Suprapubic skin (tissue), 4 donors: Measurements from ENCODE around the gene SLC6A6. TPM values are rescaled to one million over a fixed set of nuclear protein-coding genes. Genes with fewer than 3 reads are reported as not detected.

Source experiments
- DNase-seq, 2 donors: peaks; one replicate each; pipeline ENCODE4 v3.0.0-alpha.2; 2019; ENCODE audit warnings: low spot score in 2 of 2
- H3K27ac ChIP-seq: fragments of 200-600 bp; sonication (generic); one replicate; pipeline ENCODE4 v1.5.1; 2019
- H3K27me3 ChIP-seq: fragments of 200-600 bp; sonication (generic); one replicate; pipeline ENCODE4 v1.5.1; 2019
- H3K36me3 ChIP-seq: fragments of 200-600 bp; sonication (generic); one replicate; pipeline ENCODE4 v1.5.1; 2019
- H3K4me1 ChIP-seq: fragments of 200-600 bp; sonication (generic); one replicate; pipeline ENCODE4 v1.5.1; 2019
- H3K4me3 ChIP-seq: fragments of 200-600 bp; sonication (generic); one replicate; pipeline ENCODE4 v1.5.1; 2019; ENCODE audit warnings: mild to moderate bottlenecking
- H3K9me3 ChIP-seq: fragments of 200-600 bp; sonication (generic); one replicate; pipeline ENCODE4 v1.5.1; 2019
- EP300 ChIP-seq: sonication (generic); formaldehyde crosslinking; IDR thresholded peaks from one replicate; pipeline ENCODE4 v1.6.1; 2017; ENCODE audit warnings: antibody characterized with exemption
- POLR2A ChIP-seq, 2 donors: fragments of 450-650 bp; IDR thresholded peaks; one replicate each; pipeline ENCODE4 v1.6.1; 2017; ENCODE audit warnings: antibody characterized with exemption in 2 of 2, mild to moderate bottlenecking in 2 of 2, moderate library complexity in 2 of 2
- POLR2AphosphoS5 ChIP-seq, 3 donors: sonication (generic); formaldehyde crosslinking; IDR thresholded peaks; one replicate each; pipeline ENCODE4 v1.6.1; 2017; ENCODE audit warnings: antibody characterized with exemption in 3 of 3
- WGBS: methylation state at CpG from one replicate; pipeline ENCODE4 v1.1.5; 2018; 5-methylcytosine and 5-hydroxymethylcytosine counted together
- total RNA-seq, 4 donors: library from RNA; depleted of rRNA; stranded (reverse); fragments of >200 nt; gene quantifications; one replicate each; pipeline ENCODE4 v1.1.0, GENCODE V29; 2016
- TF ChIP-seq, protein P1 (sequence below), 2 donors: fragments of 200-600 bp in 1 of 2; fragments of 450-650 bp in 1 of 2; sonication (generic) in 1 of 2; IDR thresholded peaks; one replicate each; pipeline ENCODE4 v1.5.1; 2016 to 2019; ENCODE audit warnings: antibody characterized with exemption in 2 of 2, mild to moderate bottlenecking in 1 of 2, moderate library complexity in 1 of 2

SLC6A6 gene
- total RNA-seq, 4 donors from 2014 or later, result 85.4 to 149 (median 102) TPM

DNA sequence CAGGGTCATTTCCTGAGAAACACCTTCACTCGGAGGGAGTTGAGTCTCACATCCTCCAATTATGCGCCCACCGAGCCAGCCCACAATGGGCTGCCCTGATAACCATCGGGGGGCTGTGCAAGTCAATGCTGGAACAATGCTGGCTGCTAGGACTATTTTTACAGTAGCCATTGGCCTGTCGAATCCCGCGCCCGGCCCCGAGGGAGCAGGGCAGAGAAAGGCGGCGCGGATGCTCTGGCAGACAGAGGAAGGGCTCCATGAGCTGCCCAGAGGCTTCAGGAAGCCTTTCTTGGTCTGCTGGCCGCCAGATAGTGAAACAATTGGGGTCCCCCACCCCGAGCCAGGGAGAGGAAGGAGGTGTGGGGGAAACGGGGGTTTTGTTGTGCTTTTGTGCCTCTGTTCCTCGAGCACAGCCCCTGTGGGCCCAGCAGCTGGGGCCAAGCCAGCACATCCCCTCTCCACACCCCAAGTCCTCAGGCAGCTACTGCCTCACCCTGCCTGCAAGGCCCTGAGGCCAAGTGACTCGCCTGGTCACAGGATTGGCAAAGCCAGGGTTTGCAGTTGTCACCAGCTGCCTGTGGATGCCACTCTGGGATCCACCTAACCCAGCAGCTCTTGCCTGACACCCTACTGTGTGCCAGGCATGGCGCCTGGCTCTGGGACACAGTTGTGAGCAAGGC, 39.0 kb downstream of the SLC6A6 start:
- no peak for DNase-seq
- no peaks in the 10 kb centered on the region for H3K27me3 ChIP-seq
- peaks cover 40% of the 10 kb centered on the region for H3K4me1 ChIP-seq
- no peak overlapping the region for H3K4me3 ChIP-seq
- WGBS, result 62% methylated on average over 11 of the region's 18 CpGs
- TF ChIP-seq POLR2A (IDR thresholded peaks at IDR 0.05) (no peak), POLR2AphosphoS5 (IDR thresholded peaks at IDR 0.05) (no peak), EP300 (no peak)
- TF ChIP-seq, protein P1, sequence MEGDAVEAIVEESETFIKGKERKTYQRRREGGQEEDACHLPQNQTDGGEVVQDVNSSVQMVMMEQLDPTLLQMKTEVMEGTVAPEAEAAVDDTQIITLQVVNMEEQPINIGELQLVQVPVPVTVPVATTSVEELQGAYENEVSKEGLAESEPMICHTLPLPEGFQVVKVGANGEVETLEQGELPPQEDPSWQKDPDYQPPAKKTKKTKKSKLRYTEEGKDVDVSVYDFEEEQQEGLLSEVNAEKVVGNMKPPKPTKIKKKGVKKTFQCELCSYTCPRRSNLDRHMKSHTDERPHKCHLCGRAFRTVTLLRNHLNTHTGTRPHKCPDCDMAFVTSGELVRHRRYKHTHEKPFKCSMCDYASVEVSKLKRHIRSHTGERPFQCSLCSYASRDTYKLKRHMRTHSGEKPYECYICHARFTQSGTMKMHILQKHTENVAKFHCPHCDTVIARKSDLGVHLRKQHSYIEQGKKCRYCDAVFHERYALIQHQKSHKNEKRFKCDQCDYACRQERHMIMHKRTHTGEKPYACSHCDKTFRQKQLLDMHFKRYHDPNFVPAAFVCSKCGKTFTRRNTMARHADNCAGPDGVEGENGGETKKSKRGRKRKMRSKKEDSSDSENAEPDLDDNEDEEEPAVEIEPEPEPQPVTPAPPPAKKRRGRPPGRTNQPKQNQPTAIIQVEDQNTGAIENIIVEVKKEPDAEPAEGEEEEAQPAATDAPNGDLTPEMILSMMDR (IDR thresholded peaks at IDR 0.05), result no peak
- peaks cover 18% of the 10 kb centered on the region for H3K36me3 ChIP-seq
- H3K27ac ChIP-seq, result no peak overlapping the region
- no peaks in the 10 kb centered on the region for H3K9me3 ChIP-seq

DNA sequence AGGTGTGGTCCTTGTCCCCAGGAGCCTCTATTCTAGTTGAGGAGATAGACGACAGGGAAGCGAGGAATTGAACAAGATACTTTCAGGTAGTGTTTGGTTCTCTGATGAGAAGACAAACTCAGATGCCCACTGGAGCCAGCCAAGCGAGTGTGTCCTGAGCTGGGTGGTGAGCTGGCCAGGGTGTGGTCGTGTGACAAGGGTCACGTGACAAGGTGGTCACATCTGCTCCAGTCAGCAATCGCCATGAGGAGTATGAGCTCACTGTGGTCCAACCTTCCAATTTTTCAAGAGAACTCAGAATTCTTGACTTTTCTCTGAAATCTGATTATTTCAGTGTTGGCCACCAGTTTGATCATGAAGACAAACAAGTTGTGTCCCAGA, 39.5 kb downstream of the SLC6A6 start:
- H3K36me3 ChIP-seq, result peaks cover 23% of the 10 kb centered on the region
- no peaks in the 10 kb centered on the region for H3K27me3 ChIP-seq
- H3K27ac ChIP-seq, result no peak overlapping the region
- no peak for DNase-seq
- WGBS, result 68% methylated on average over 6 of the region's 6 CpGs
- no peaks in the 10 kb centered on the region for H3K9me3 ChIP-seq
- H3K4me3 ChIP-seq, result no peak overlapping the region
- peaks cover 36% of the 10 kb centered on the region for H3K4me1 ChIP-seq
- TF ChIP-seq POLR2AphosphoS5 (IDR thresholded peaks at IDR 0.05) (no peak), POLR2A (IDR thresholded peaks at IDR 0.05) (no peak), EP300 (no peak)
- TF ChIP-seq, protein P1 (IDR thresholded peaks at IDR 0.05), result no peak

- Histone ChIP-seq H3K9me3 (no peaks in the 10 kb centered on the region), H3K4me3 (no peak overlapping the region), H3K27ac (no peak overlapping the region), H3K27me3 (no peaks in the 10 kb centered on the region), H3K36me3 (peaks cover 48% of the 10 kb centered on the region), H3K4me1 (peaks cover 27% of the 10 kb centered on the region)
- TF ChIP-seq EP300 (no peak), POLR2AphosphoS5 (IDR thresholded peaks at IDR 0.05) (no peak), POLR2A (IDR thresholded peaks at IDR 0.05) (no peak)
- TF ChIP-seq, protein P1 (IDR thresholded peaks at IDR 0.05), result no peak
- no peak for DNase-seq
- 95% methylated on average over 6 of the region's 6 CpGs for WGBS
Measured at GRCh38 chr3:14444380-14444779, 42.0 kb downstream of the SLC6A6 start.

DNA sequence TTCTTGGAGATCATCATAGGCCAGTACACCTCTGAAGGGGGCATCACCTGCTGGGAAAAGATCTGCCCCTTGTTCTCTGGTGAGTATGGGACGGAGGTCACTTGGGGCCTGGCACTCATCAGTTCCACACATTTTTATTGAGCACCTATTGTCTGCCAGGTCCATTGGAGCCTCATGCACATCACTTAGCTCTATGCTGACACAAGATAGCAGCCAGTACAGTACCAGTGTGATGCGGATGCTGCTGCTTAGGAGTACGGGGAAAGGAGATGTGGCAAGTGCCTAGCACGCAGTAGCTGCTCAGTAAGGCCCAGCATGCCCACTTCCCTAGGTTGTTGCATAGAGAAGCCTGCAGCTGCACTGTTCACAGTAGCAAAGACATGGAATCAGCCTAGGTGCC, 43.4 kb downstream of the SLC6A6 start:
- H3K27ac ChIP-seq, result no peak overlapping the region
- no peaks in the 10 kb centered on the region for H3K9me3 ChIP-seq
- no peak for DNase-seq
- peaks cover 50% of the 10 kb centered on the region for H3K36me3 ChIP-seq
- H3K4me1 ChIP-seq, result peaks cover 14% of the 10 kb centered on the region
- no peaks in the 10 kb centered on the region for H3K27me3 ChIP-seq
- 96% methylated on average over 4 of the region's 4 CpGs for WGBS
- TF ChIP-seq, protein P1 (IDR thresholded peaks at IDR 0.05), result no peak
- TF ChIP-seq POLR2A (IDR thresholded peaks at IDR 0.05), result no peak
- no peak for TF ChIP-seq EP300
- TF ChIP-seq POLR2AphosphoS5 (IDR thresholded peaks at IDR 0.05), result no peak
- no peak overlapping the region for H3K4me3 ChIP-seq

DNA sequence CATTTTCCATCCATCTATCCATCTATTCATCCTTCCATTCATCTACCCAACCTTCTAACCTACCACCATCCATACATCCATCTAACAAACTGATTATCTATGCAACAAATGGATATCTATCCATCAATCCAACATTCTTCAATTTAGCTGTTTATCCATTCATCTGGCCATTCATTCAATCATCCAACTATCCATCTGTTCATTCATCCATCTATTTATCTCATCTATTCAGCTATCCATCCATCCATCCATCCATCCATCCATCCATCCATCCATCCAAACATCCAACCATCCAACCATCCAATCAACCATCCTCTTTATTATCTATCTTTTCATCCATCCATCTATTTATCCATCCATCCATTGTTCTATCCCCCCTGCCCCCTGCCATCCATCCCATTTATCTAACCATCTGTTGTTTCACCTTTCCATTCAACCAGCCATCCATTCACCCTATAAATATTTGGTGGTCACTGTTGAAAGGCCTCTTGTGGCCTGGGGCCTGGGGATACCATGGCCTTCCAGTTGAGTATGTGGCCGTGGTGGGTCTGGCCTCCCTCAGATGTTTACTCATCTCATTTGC, 44.7 kb downstream of the SLC6A6 start:
- peaks cover 11% of the 10 kb centered on the region for H3K4me1 ChIP-seq
- DNase-seq, result no peak
- no peak overlapping the region for H3K27ac ChIP-seq
- WGBS, result 95% methylated on average over 1 of the region's 1 CpG
- H3K36me3 ChIP-seq, result peaks cover 50% of the 10 kb centered on the region
- no peaks in the 10 kb centered on the region for H3K27me3 ChIP-seq
- TF ChIP-seq EP300 (no peak), POLR2AphosphoS5 (IDR thresholded peaks at IDR 0.05) (no peak), POLR2A (IDR thresholded peaks at IDR 0.05) (no peak)
- TF ChIP-seq, protein P1 (IDR thresholded peaks at IDR 0.05), result no peak
- H3K9me3 ChIP-seq, result no peaks in the 10 kb centered on the region
- H3K4me3 ChIP-seq, result no peak overlapping the region
